K562 (cell line): ENCODE data around the gene LINGO3. TPM values are rescaled to one million over a fixed set of nuclear protein-coding genes. Genes with fewer than 3 reads are reported as not detected.
A peak's percentile ranks its signal among the peaks of the same experiment; 100 is the strongest.

Source experiments
- ATAC-seq: fragments of 200-7000 bp; cut with Tn5 transposase; 3 replicates; pipeline ENCODE4 v1.9.1; 2020; ENCODE audit warnings: moderate library complexity
- BruUV-seq: library from RNA; stranded (reverse); fragments of 400-500 nt; replicated peaks from 2 replicates; lab custom pipeline; 2021; lab: Mats Ljungman, UMichigan
- CTCF ChIA-PET: fragments of 300-600 bp; formaldehyde crosslinking; extraction: SDS; loops from one replicate; lab custom pipeline; 2021; ENCODE audit warnings: low intra/inter-chr PET ratio; lab: Yijun Ruan, JAX
- POLR2A ChIA-PET: fragments of 300-600, 350-650 bp; sonication (Branson Sonifier 250); formaldehyde crosslinking; extraction: SDS; loops from one replicate; lab custom pipeline; 2021; ENCODE audit warnings: antibody characterized with exemption, inconsistent platforms; lab: Yijun Ruan, JAX
- DNase-seq, 4 experiments: peaks; one replicate each; pipeline versions ENCODE4 v3.0.0 to v3.0.0-alpha.2; 2011 to 2018; ENCODE audit warnings: low spot score in 3 of 4, mixed read lengths in 3 of 4; ENCODE audit errors: extremely low read depth in 1 of 4
- FAIRE-seq: peaks from 2 replicates; lab custom pipeline; 2011; peaks lifted over from hg19 to GRCh38; lab: Jason Lieb, UNC
- H2AFZ ChIP-seq: 2 replicates; pipeline ENCODE4 v1.6.0; 2011; ENCODE audit warnings: low read depth, low read length, control low read depth, inconsistent platforms
- H3K27ac ChIP-seq: fragments of 200-600 bp; 3 replicates; pipeline ENCODE4 v1.8.0; 2011; ENCODE audit warnings: low read depth, mild to moderate bottlenecking, control low read depth, inconsistent platforms, low read length, moderate library complexity, mixed read lengths; ENCODE audit errors: extremely low read depth
- H3K27me3 ChIP-seq, 2 experiments: fragments of 300-600 bp in 1 of 2; 2 replicates in 1 of 2; 3 replicates in 1 of 2; pipeline versions ENCODE4 v1.6.0 to v1.8.0; 2011; ENCODE audit warnings: inconsistent platforms in 2 of 2, low read length in 2 of 2, mild to moderate bottlenecking in 1 of 2, mixed read lengths in 1 of 2, moderate library complexity in 1 of 2; ENCODE audit not compliant: control insufficient read depth in 2 of 2, insufficient read depth in 2 of 2
- H3K36me3 ChIP-seq: fragments of 300-600 bp; 3 replicates; pipeline ENCODE4 v1.8.0; 2011; ENCODE audit warnings: mild to moderate bottlenecking, low read length, inconsistent platforms; ENCODE audit not compliant: control insufficient read depth, insufficient read depth
- H3K4me1 ChIP-seq, 2 experiments: fragments of 200-600 bp in 1 of 2; replicated peaks in 1 of 2; 2 replicates in 1 of 2; 3 replicates in 1 of 2; pipeline versions ENCODE4 v1.5.1 to v1.8.0; 2011; ENCODE audit warnings: inconsistent platforms in 2 of 2, low read length in 2 of 2, mild to moderate bottlenecking in 1 of 2, mixed read lengths in 1 of 2, moderate library complexity in 1 of 2; ENCODE audit not compliant: control insufficient read depth in 2 of 2, insufficient read depth in 2 of 2
- H3K4me2 ChIP-seq: 2 replicates; pipeline ENCODE4 v1.6.1; 2011; ENCODE audit warnings: low read length, control low read depth, inconsistent platforms, mixed read lengths; ENCODE audit not compliant: insufficient read depth
- H3K4me3 ChIP-seq: fragments of 200-600 bp; sonication (generic), shearing (Covaris generic); 2 replicates; pipeline ENCODE4 v1.5.1; 2016; ENCODE audit warnings: control low read depth, inconsistent platforms
- H3K79me2 ChIP-seq: fragments of 200-600 bp; 3 replicates; pipeline ENCODE4 v1.8.0; 2011; ENCODE audit warnings: low read length, inconsistent platforms; ENCODE audit not compliant: control insufficient read depth, insufficient read depth
- H3K9ac ChIP-seq, 2 experiments: 2 replicates each; pipeline versions ENCODE4 v1.6.0 to v1.6.1; 2011; ENCODE audit warnings: low read depth in 2 of 2, low read length in 2 of 2, control low read depth in 1 of 2, inconsistent platforms in 1 of 2, mild to moderate bottlenecking in 1 of 2, mixed read lengths in 1 of 2; ENCODE audit not compliant: insufficient read depth in 1 of 2
- H3K9me1 ChIP-seq: one replicate; pipeline ENCODE4 v1.6.0; 2011; ENCODE audit warnings: inconsistent platforms, mild to moderate bottlenecking, low read length, moderate library complexity; ENCODE audit not compliant: control insufficient read depth, insufficient read depth
- H3K9me3 ChIP-seq: replicated peaks from 2 replicates; pipeline ENCODE4 v1.5.1; 2011; ENCODE audit warnings: low read depth, low read length, inconsistent platforms; ENCODE audit not compliant: control insufficient read depth, insufficient read depth
- H4K20me1 ChIP-seq: replicated peaks from 2 replicates; pipeline ENCODE4 v1.6.1; 2011; ENCODE audit warnings: low read length, inconsistent platforms, mixed read lengths; ENCODE audit not compliant: control insufficient read depth, insufficient read depth
- DACH1 ChIP-seq: fragments of 450-650 bp; IDR thresholded peaks from 2 replicates; pipeline ENCODE4 v1.6.1; 2018; ENCODE audit not compliant: partially characterized antibody
- MBD1 ChIP-seq: fragments of 250-450 bp; sonication (Bioruptor Pico); IDR thresholded peaks from 2 replicates; pipeline ENCODE4 v1.8.0; 2022; ENCODE audit warnings: inconsistent platforms
- NFIX ChIP-seq: fragments of 250-450 bp; sonication (Bioruptor Pico); IDR thresholded peaks from 2 replicates; pipeline ENCODE4 v1.4.0; 2020; ENCODE audit warnings: low read depth, mild to moderate bottlenecking, moderate library complexity
- PTBP1 ChIP-seq: fragments of 200-400 bp; formaldehyde crosslinking; IDR thresholded peaks from 2 replicates; pipeline ENCODE4 v1.6.1; 2017; ENCODE audit warnings: low read depth, low read length
- RBM22 ChIP-seq: fragments of 200-400 bp; formaldehyde crosslinking; IDR thresholded peaks from 2 replicates; pipeline ENCODE4 v1.6.1; 2018; ENCODE audit warnings: low read length, low read depth; ENCODE audit not compliant: poor library complexity, severe bottlenecking
- RBM34 ChIP-seq: fragments of 200-400 bp; formaldehyde crosslinking; IDR thresholded peaks from 2 replicates; pipeline ENCODE4 v1.6.1; 2018; ENCODE audit warnings: low read length, borderline replicate concordance; ENCODE audit not compliant: insufficient read depth
- SMC3 ChIP-seq: conservative IDR thresholded peaks from 2 replicates; pipeline ENCODE4 v1.6.1; 2011; ENCODE audit warnings: low read depth, low read length, improper control_type of control experiment; ENCODE audit not compliant: insufficient read depth
- SRF ChIP-seq, 2 experiments: fragments of 250-450, 450-650 bp in 1 of 2; sonication (Bioruptor Pico) in 1 of 2; sonication (generic) in 1 of 2; formaldehyde crosslinking; IDR thresholded peaks; 2 replicates each; pipeline versions ENCODE4 v1.5.0 to v1.5.1; 2020 to 2022; ENCODE audit warnings: mild to moderate bottlenecking in 1 of 2, missing genetic modification reagents in 1 of 2
- TCF7 ChIP-seq: sonication (generic); IDR thresholded peaks from 2 replicates; pipeline ENCODE4 v1.6.1; 2016; ENCODE audit warnings: antibody characterized with exemption, borderline replicate concordance
- THAP12 ChIP-seq: fragments of 250-450 bp; sonication (Bioruptor Pico); IDR thresholded peaks from 2 replicates; pipeline ENCODE4 v1.9.0; 2021; ENCODE audit warnings: mild to moderate bottlenecking, inconsistent platforms
- ZNF311 ChIP-seq: fragments of 250-450 bp; sonication (Bioruptor Pico); IDR thresholded peaks from 2 replicates; pipeline ENCODE4 v1.4.0; 2020; ENCODE audit warnings: mild to moderate bottlenecking, moderate library complexity
- ZNF395 ChIP-seq: fragments of 200-800 bp; sonication (Bioruptor generic); IDR thresholded peaks from 2 replicates; pipeline ENCODE4 v1.6.1; 2017; ENCODE audit warnings: missing genetic modification characterization, missing compliant biosample characterization
- ZNF561 ChIP-seq: fragments of 450-650 bp; formaldehyde crosslinking; conservative IDR thresholded peaks from 2 replicates; pipeline ENCODE4 v1.4.0; 2020; ENCODE audit warnings: mild to moderate bottlenecking, moderate library complexity
- ZNF696 ChIP-seq: fragments of 250-450 bp; sonication (Bioruptor Pico); conservative IDR thresholded peaks from 2 replicates; pipeline ENCODE4 v1.4.0; 2020; ENCODE audit warnings: mild to moderate bottlenecking, moderate library complexity
- ZNF830 ChIP-seq: fragments of 250-450 bp; sonication (Bioruptor Pico); IDR thresholded peaks from 2 replicates; pipeline ENCODE4 v1.5.0; 2021; ENCODE audit warnings: mild to moderate bottlenecking
- WGBS: fragments of 100-300 bp; shearing (Covaris generic); methylation state at CpG from one replicate; pipeline ENCODE4 v1.1.6; 2016; ENCODE audit warnings: low coverage, mixed read lengths; ENCODE audit not compliant: insufficient coverage; ENCODE audit errors: missing lambda C conversion rate; 5-methylcytosine and 5-hydroxymethylcytosine counted together
- in situ Hi-C: fragments of 300-500 bp; cut with MboI; formaldehyde crosslinking; loops from 4 replicates; pipeline ENCODE4 v1.15.0; 2018; ENCODE audit warnings: inconsistent platforms, mixed read lengths
- intact Hi-C: fragments of 100-400 bp; cut with micrococcal nuclease; formaldehyde crosslinking; loops from 2 replicates; pipeline ENCODE4 v1.14.2; 2022
- polyA plus RNA-seq, 8 experiments: library from polyadenylated mRNA; depleted of rRNA in 4 of 8; stranded (reverse) in 5 of 8; unstranded in 3 of 8; fragments of >200 nt; fragmentation: Nextera tagmentation in 2 of 8; fragmentation: Illumina TruSeq in 1 of 8; extraction: Ambion mirVana in 2 of 8; extraction: Trizol in 1 of 8; gene quantifications; 2 replicates each; pipeline versions ENCODE4 v1.2.1 to v1.2.3, GENCODE V29; 2011 to 2014; ENCODE audit warnings: inconsistent platforms in 1 of 8, missing spikeins in 1 of 8
- total RNA-seq, 7 experiments: library from RNA; depleted of rRNA in 6 of 7; stranded (reverse); fragments of >200 nt in 6 of 7; fragmentation: Illumina TruSeq in 2 of 7; extraction: Trizol in 2 of 7; gene quantifications; 2 replicates each; pipeline versions ENCODE4 v1.2.1 to v1.2.3, GENCODE V29; 2011 to 2021; ENCODE audit warnings: low replicate concordance in 1 of 7

LINGO3 gene
- total and polyA plus RNA-seq, 9 of the 15 experiments (the other 6 are each of a cell fraction or from before 2014, with no cell fraction given), result 0.03 to 0.05 (median 0.03) TPM; not detected in 6

GRCh38 chr19:2338055-2338615, 30.2 kb upstream of the LINGO3 start:
- Histone ChIP-seq H2AFZ (no peak overlapping the region), H4K20me1 (no peaks in the 10 kb centered on the region), H3K4me1 (peaks cover 5 to 77% of the 10 kb centered on the region in 2 experiments; a peak in 3 of 5 replicates), H3K27me3 (no peaks in the 10 kb centered on the region), H3K9me3 (peaks cover 2% of the 10 kb centered on the region), H3K36me3 (peaks cover 46% of the 10 kb centered on the region; the same call in 2 of the 3 replicates), H3K27ac (no peak overlapping the region), H3K9me1 (no peaks in the 10 kb centered on the region), H3K4me2 (no peak overlapping the region), H3K4me3 (no peak overlapping the region), H3K9ac (no peak overlapping the region; a peak in 2 of 4 replicates), H3K79me2 (peaks cover 39% of the 10 kb centered on the region)
- 93% methylated on average over 9 of the region's 21 CpGs for WGBS
- in situ Hi-C loops (no loop called here), intact Hi-C loops (no loop called here)
- no peak for TF ChIP-seq SMC3
- TF ChIP-seq ZNF696 (CRISPR knock-in tag), result no peak
- TF ChIP-seq PTBP1, result no peak
- TF ChIP-seq RBM22, result no peak
- TF ChIP-seq THAP12 (CRISPR knock-in tag), result no peak
- TF ChIP-seq ZNF311 (CRISPR knock-in tag), result no peak
- TF ChIP-seq ZNF830 (CRISPR knock-in tag), result no peak
- TF ChIP-seq MBD1 (CRISPR knock-in tag), result no peak
- no peak for TF ChIP-seq NFIX (CRISPR knock-in tag)
- TF ChIP-seq DACH1, result no peak
- TF ChIP-seq ZNF561 (CRISPR knock-in tag), result no peak
- no peak for TF ChIP-seq ZNF395 (CRISPR knock-in tag)
- TF ChIP-seq TCF7, result no peak
- TF ChIP-seq RBM34, result no peak
- TF ChIP-seq SRF (CRISPR knock-in tag; IDR thresholded peaks at IDR 0.05), result no peak
- ATAC-seq (no peak), FAIRE-seq (no peak), DNase-seq (no peak)
- TSS peak; percentile 13 for BruUV-seq
- ChIA-PET CTCF (no interaction called here), POLR2A (interaction anchor here (0.6 kb wide), 1 partner anchor 739 kb away, joined by 3 read pairs; no protein-coding TSS in a partner anchor)
